Measurements from ENCODE around the gene GPR132.

DNA sequence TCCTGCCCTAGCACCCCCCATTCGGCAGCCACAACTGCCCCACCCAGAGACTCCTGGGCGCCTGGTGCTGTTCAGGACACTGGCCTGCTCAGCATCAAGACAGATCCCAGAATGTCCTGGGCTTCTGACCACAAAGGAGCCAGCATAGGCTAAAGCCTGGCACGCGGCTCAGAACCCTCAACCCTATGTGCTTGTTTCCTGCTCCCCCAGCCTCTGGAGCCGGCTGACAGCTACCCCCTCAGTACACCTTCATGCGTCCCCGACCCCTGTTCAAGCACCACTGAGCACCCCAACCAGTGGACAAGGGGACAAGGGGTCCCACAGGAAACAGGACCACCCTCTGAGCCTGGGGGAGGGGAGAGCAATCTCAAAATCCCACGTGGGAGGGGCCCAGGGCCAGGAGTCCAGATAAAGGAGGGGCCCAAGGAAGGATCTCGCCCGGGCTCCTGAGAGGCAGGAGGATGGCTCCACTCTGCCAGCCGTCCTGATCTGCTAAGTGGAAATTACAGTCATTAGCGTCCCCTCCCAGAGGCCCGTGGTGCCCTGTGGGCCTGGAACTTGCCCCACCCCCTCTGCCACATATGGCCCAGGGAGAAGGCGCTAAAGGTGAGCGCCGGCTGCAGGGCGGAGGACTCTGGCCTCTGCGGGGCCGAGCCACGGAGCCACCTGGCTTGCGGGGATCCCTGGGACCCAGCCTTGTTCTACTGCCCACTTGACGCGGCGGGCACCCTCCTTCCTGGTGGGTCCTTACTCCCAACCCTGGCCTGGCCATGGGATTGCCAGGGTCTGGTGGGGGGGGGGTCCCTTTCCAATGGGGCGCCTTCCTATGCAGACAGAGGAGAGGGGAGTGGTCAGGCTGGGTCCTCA lies 27.2 kb upstream of the GPR132 start:
- TF ChIP-seq, protein P1, sequence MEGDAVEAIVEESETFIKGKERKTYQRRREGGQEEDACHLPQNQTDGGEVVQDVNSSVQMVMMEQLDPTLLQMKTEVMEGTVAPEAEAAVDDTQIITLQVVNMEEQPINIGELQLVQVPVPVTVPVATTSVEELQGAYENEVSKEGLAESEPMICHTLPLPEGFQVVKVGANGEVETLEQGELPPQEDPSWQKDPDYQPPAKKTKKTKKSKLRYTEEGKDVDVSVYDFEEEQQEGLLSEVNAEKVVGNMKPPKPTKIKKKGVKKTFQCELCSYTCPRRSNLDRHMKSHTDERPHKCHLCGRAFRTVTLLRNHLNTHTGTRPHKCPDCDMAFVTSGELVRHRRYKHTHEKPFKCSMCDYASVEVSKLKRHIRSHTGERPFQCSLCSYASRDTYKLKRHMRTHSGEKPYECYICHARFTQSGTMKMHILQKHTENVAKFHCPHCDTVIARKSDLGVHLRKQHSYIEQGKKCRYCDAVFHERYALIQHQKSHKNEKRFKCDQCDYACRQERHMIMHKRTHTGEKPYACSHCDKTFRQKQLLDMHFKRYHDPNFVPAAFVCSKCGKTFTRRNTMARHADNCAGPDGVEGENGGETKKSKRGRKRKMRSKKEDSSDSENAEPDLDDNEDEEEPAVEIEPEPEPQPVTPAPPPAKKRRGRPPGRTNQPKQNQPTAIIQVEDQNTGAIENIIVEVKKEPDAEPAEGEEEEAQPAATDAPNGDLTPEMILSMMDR (IDR thresholded peaks at IDR 0.05; ENCODE audit: insufficient read depth, low read depth, low read length): no peak
- TF ChIP-seq EZH2 (IDR thresholded peaks at IDR 0.05; ENCODE audit: insufficient read depth, low read length): no peak
